Karpas-422 (cell line): ENCODE data around the gene MAFF. TPM values are rescaled to one million over a fixed set of nuclear protein-coding genes. Genes with fewer than 3 reads are reported as not detected.

Experiments used
- DNase-seq: peaks from one replicate; pipeline ENCODE4 v3.0.0-alpha.2; 2015
- H2AFZ ChIP-seq: fragments of 200-600 bp; sonication (generic); 2 replicates; pipeline ENCODE4 v1.6.1; 2014; ENCODE audit warnings: antibody characterized with exemption, low read length, mixed read lengths
- H3K27ac ChIP-seq: fragments of 200-600 bp; sonication (generic); 2 replicates; pipeline ENCODE4 v1.5.1; 2014; ENCODE audit warnings: mild to moderate bottlenecking, low read length, moderate library complexity
- H3K27me3 ChIP-seq: fragments of 200-600 bp; sonication (generic); 2 replicates; pipeline ENCODE4 v1.6.1; 2014; ENCODE audit warnings: low read length, mixed read lengths
- H3K36me3 ChIP-seq: fragments of 200-600 bp; sonication (generic); 2 replicates; pipeline ENCODE4 v1.6.1; 2014; ENCODE audit warnings: low read length, mixed read lengths; ENCODE audit not compliant: insufficient read depth
- H3K4me1 ChIP-seq: fragments of 200-600 bp; sonication (generic); 2 replicates; pipeline ENCODE4 v1.6.1; 2014; ENCODE audit warnings: mild to moderate bottlenecking, low read length, mixed read lengths
- H3K4me2 ChIP-seq: fragments of 200-600 bp; sonication (generic); 2 replicates; pipeline ENCODE4 v1.6.1; 2014; ENCODE audit warnings: low read length, low read depth, mild to moderate bottlenecking; ENCODE audit not compliant: poor library complexity, severe bottlenecking
- H3K4me3 ChIP-seq: fragments of 200-600 bp; sonication (generic); 2 replicates; pipeline ENCODE4 v1.5.1; 2014; ENCODE audit warnings: mild to moderate bottlenecking, antibody characterized with exemption, low read length, mixed read lengths
- H3K79me2 ChIP-seq: fragments of 200-600 bp; sonication (generic); 2 replicates; pipeline ENCODE4 v1.6.1; 2014; ENCODE audit warnings: mild to moderate bottlenecking, low read length, mixed read lengths
- H3K9ac ChIP-seq: fragments of 200-600 bp; sonication (generic); 2 replicates; pipeline ENCODE4 v1.6.0; 2014; ENCODE audit warnings: low read length
- H3K9me2 ChIP-seq: fragments of 200-600 bp; sonication (generic), shearing (Covaris generic); replicated peaks from 2 replicates; pipeline ENCODE4 v1.6.0; 2014; ENCODE audit warnings: mild to moderate bottlenecking, low read length, moderate library complexity; ENCODE audit not compliant: insufficient read depth
- H3K9me3 ChIP-seq: fragments of 300-700, 200-600 bp; sonication (generic); 2 replicates; pipeline ENCODE4 v1.6.1; 2014; ENCODE audit warnings: low read length, mixed read lengths
- H4K20me1 ChIP-seq: fragments of 200-600 bp; sonication (generic); 2 replicates; pipeline ENCODE4 v1.6.1; 2014; ENCODE audit warnings: mild to moderate bottlenecking, antibody characterized with exemption, low read length, low read depth; ENCODE audit not compliant: insufficient read depth
- small RNA-seq: library from RNA; depleted of rRNA; stranded (forward); fragments of <200 nt; gene quantifications from one replicate; pipeline ENCODE3, GENCODE V24; 2014
- total RNA-seq: library from RNA; depleted of rRNA; stranded (reverse); fragments of >200 nt; shearing (Covaris generic); gene quantifications from 2 replicates; pipeline ENCODE4 v1.2.3, GENCODE V29; 2014; ENCODE audit warnings: low replicate concordance; rRNA removed

MAFF gene
- total RNA-seq, 1 experiment from 2014 or later, result 2.9 TPM

DNA sequence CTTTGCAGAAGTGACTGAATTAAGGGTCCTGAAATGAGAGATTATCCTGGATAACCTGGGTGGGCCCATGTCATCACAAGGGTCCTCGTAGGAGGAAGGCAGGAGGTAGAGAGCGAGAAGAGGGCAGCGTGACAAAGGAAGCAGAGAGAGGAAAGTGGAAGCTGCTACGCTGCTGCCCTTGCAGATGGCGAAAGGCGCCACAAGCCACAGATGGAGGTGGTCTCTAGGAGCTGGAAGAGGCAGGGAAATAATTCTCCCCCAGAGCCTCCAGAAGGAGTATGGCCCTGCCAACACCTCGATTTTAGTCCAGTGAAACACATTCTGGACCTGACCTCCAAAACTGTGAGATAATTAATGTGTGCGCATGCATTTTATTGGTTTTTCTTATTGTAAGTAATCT is 57.6 kb downstream of the MAFF start:
- Histone ChIP-seq H3K9ac (no peak overlapping the region), H3K4me3 (no peak overlapping the region), H3K27me3 (no peaks in the 10 kb centered on the region; the same call in 1 of the 2 replicates), H3K4me1 (peaks cover 18% of the 10 kb centered on the region), H3K9me3 (no peaks in the 10 kb centered on the region), H3K4me2 (no peak overlapping the region), H3K79me2 (no peaks in the 10 kb centered on the region), H4K20me1 (peaks cover 30% of the 10 kb centered on the region; the same call in 1 of the 2 replicates), H3K27ac (no peak overlapping the region), H3K9me2 (no peaks in the 10 kb centered on the region), H3K36me3 (no peaks in the 10 kb centered on the region), H2AFZ (no peak overlapping the region)
- DNase-seq, result no peak

DNA sequence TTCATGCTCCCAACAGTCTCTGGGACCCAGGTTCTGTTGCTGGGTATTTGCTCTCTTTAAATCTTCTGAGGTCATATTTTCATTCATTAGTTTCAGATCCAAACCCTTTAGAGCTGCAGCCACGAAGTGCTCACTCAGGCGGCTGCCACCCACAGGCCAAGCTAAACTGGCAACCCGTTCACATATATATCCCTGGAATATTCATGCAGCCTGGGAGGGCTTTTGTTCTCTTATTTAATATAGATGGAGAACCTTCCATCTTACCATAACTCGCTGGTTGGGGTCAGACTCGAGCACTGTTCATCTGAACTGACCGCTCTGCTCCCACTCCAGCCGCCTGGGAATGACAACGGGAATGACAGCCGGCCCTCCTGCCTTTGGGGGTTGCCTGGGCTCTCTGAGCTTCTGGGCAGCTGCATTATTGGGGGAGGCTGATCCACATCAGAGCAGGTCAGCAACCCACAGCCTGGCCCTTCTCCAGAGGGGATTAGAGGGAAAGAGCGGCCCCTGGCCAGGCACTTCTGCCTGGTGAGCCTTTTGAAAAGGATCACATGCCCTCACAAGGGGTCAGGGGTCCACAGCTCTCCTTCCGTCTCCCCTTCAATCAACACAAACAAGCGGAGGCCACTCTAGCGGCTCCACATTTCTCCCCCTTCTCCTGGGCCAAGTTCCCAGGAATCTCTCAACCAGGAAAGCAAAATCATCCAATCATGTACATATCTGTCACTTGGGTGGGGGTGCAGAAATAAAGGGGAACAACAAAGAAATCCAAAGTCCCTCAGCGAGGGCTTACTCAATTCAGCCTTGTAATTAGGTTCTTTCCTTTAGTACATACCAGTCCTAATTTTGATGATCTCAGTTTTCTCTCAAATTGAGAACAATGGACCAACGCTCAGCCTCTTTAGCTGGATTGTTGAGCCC is 59.2 kb downstream of the MAFF start:
- Histone ChIP-seq H3K9me2 (no peaks in the 10 kb centered on the region), H3K4me1 (peaks cover 18% of the 10 kb centered on the region), H3K4me2 (peak overlapping the region; percentile 60), H3K36me3 (no peaks in the 10 kb centered on the region), H3K9me3 (no peaks in the 10 kb centered on the region), H3K27me3 (no peaks in the 10 kb centered on the region), H4K20me1 (peaks cover 31% of the 10 kb centered on the region; the same call in 1 of the 2 replicates), H3K79me2 (no peaks in the 10 kb centered on the region), H2AFZ (no peak overlapping the region), H3K27ac (peak overlapping the region; percentile 52), H3K9ac (no peak overlapping the region), H3K4me3 (peak overlapping the region; percentile 23; the same call in 1 of the 2 replicates)
- DNase-seq, result no peak

DNA sequence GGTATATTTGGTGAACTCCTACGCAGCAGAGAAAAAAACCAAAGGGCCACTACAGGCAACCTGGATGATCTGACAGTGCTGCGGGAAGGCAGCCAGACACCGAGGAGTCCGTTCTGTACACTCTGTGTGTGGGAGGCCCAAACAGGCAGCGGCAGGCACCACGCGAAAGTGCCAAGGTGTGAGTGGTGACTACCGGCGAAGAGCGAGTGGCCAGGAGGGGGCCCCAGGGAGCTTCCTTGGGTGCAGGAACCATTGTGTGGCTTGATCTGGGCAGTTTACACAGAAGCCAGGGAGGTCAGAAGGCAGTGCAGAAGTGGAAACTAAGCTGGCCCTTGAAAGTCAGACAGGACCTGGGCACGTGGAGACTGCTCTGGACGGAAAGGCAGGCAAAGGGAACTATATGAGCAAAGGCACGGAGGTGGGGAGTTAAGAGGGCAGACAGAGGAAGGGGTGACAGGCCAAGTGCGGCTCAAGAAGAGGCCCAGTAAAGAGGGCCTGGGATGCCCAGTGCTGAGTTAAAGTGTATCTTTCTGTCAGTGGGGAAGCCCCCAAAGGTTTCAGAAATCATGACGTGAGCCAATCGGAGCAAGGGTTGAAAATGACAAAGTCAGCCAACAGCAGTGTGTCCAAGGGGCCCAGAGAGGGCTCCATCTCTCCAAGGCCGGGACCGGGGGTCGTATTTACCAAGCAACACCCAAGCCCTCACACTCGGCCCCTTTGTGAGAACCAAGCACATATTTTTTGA is 60.4 kb downstream of the MAFF start:
- Histone ChIP-seq H3K4me2 (no peak overlapping the region), H3K9me3 (no peaks in the 10 kb centered on the region), H3K4me1 (peaks cover 18% of the 10 kb centered on the region), H3K9ac (no peak overlapping the region), H3K4me3 (no peak overlapping the region), H3K27ac (no peak overlapping the region), H2AFZ (no peak overlapping the region), H4K20me1 (peaks cover 32% of the 10 kb centered on the region; the same call in 1 of the 2 replicates), H3K27me3 (no peaks in the 10 kb centered on the region), H3K79me2 (no peaks in the 10 kb centered on the region), H3K36me3 (no peaks in the 10 kb centered on the region), H3K9me2 (no peaks in the 10 kb centered on the region)
- peak; percentile 80 for DNase-seq

DNA sequence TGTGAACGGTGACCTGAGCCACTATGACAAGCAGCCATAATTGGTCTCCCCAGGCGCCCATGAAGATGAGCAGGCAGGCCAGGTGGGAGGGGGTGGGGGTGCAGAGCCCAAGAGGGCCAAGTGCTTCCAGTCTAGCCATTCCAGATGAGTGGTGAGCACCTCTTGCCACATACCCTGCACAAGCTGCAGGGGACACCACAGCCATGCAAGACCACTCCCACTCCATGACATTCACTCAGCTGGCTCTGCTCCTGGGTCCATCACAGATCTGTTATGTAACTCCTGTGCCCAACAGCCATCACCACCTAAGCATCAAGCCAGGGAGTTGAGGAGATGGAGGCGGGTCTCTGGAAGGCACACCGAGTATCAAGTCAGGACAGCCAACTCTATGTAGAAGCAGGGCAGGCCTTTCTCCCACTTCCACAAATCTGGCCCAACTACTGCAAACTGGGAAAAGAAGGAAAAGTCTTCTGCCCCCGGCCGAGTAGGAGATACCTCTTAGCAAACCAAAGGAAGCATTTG is 62.6 kb downstream of the MAFF start:
- H3K27ac ChIP-seq, result no peak overlapping the region
- no peak overlapping the region for H3K4me2 ChIP-seq
- H3K9me3 ChIP-seq, result no peaks in the 10 kb centered on the region
- H3K27me3 ChIP-seq, result no peaks in the 10 kb centered on the region
- peaks cover 16% of the 10 kb centered on the region for H3K4me1 ChIP-seq
- DNase-seq, result no peak
- H4K20me1 ChIP-seq, result peaks cover 26% of the 10 kb centered on the region; the same call in 1 of the 2 replicates
- H3K36me3 ChIP-seq, result no peaks in the 10 kb centered on the region
- H3K4me3 ChIP-seq, result no peak overlapping the region
- no peak overlapping the region for H3K9ac ChIP-seq
- no peak overlapping the region for H2AFZ ChIP-seq
- peaks cover 2% of the 10 kb centered on the region; the same call in 1 of the 2 replicates for H3K79me2 ChIP-seq
- no peaks in the 10 kb centered on the region for H3K9me2 ChIP-seq

Small RNAs within 50 kb of the gene (small RNA-seq; reads per million reads assigned to genes)
- gene RN7SL704P, result not detected

Other genes with a start within 250 kb of the MAFF start
- not detected in 2 replicates for gene C22orf23, start 248.4 kb upstream of the MAFF start, total RNA-seq
- 41.9 and 189 TPM in 2 replicates for gene POLR2F, start 248.3 kb upstream of the MAFF start, total RNA-seq
- gene SOX10, start 217.4 kb upstream of the MAFF start, total RNA-seq, result not detected in 2 replicates
- 11.0 and 29.2 TPM in 2 replicates for gene PICK1, start 144.6 kb upstream of the MAFF start, total RNA-seq
- not detected in 2 replicates for gene SLC16A8, start 117.8 kb upstream of the MAFF start, total RNA-seq
- gene BAIAP2L2, start 91.3 kb upstream of the MAFF start, total RNA-seq, result 0.22 and 0.43 TPM in 2 replicates
- gene PLA2G6, start 20.2 kb upstream of the MAFF start, total RNA-seq, result 76.6 and 88.0 TPM in 2 replicates
- gene TMEM184B, start 71.0 kb downstream of the MAFF start, total RNA-seq, result 5.1 and 7.4 TPM in 2 replicates
- 193 and 213 TPM in 2 replicates for gene CSNK1E, start 115.4 kb downstream of the MAFF start, total RNA-seq